Suprapubic skin (tissue), 4 donors: ENCODE data around the gene TRIM66. TPM values are rescaled to one million over a fixed set of nuclear protein-coding genes. Genes with fewer than 3 reads are reported as not detected.

Experiments used
- DNase-seq, 2 donors: peaks; one replicate each; pipeline ENCODE4 v3.0.0-alpha.2; 2019; ENCODE audit warnings: low spot score in 2 of 2
- H3K27ac ChIP-seq: fragments of 200-600 bp; sonication (generic); one replicate; pipeline ENCODE4 v1.5.1; 2019
- H3K27me3 ChIP-seq: fragments of 200-600 bp; sonication (generic); one replicate; pipeline ENCODE4 v1.5.1; 2019
- H3K36me3 ChIP-seq: fragments of 200-600 bp; sonication (generic); one replicate; pipeline ENCODE4 v1.5.1; 2019
- H3K4me1 ChIP-seq: fragments of 200-600 bp; sonication (generic); one replicate; pipeline ENCODE4 v1.5.1; 2019
- H3K4me3 ChIP-seq: fragments of 200-600 bp; sonication (generic); one replicate; pipeline ENCODE4 v1.5.1; 2019; ENCODE audit warnings: mild to moderate bottlenecking
- H3K9me3 ChIP-seq: fragments of 200-600 bp; sonication (generic); one replicate; pipeline ENCODE4 v1.5.1; 2019
- EP300 ChIP-seq: sonication (generic); formaldehyde crosslinking; IDR thresholded peaks from one replicate; pipeline ENCODE4 v1.6.1; 2017; ENCODE audit warnings: antibody characterized with exemption
- POLR2A ChIP-seq, 2 donors: fragments of 450-650 bp; IDR thresholded peaks; one replicate each; pipeline ENCODE4 v1.6.1; 2017; ENCODE audit warnings: antibody characterized with exemption in 2 of 2, mild to moderate bottlenecking in 2 of 2, moderate library complexity in 2 of 2
- POLR2AphosphoS5 ChIP-seq, 3 donors: sonication (generic); formaldehyde crosslinking; IDR thresholded peaks; one replicate each; pipeline ENCODE4 v1.6.1; 2017; ENCODE audit warnings: antibody characterized with exemption in 3 of 3
- WGBS: methylation state at CpG from one replicate; pipeline ENCODE4 v1.1.5; 2018; 5-methylcytosine and 5-hydroxymethylcytosine counted together
- total RNA-seq, 4 donors: library from RNA; depleted of rRNA; stranded (reverse); fragments of >200 nt; gene quantifications; one replicate each; pipeline ENCODE4 v1.1.0, GENCODE V29; 2016
- TF ChIP-seq, protein P1 (sequence below), 2 donors: fragments of 200-600 bp in 1 of 2; fragments of 450-650 bp in 1 of 2; sonication (generic) in 1 of 2; IDR thresholded peaks; one replicate each; pipeline ENCODE4 v1.5.1; 2016 to 2019; ENCODE audit warnings: antibody characterized with exemption in 2 of 2, mild to moderate bottlenecking in 1 of 2, moderate library complexity in 1 of 2

Gene TRIM66
- total RNA-seq, 4 donors from 2014 or later: 9.9 to 20.3 (median 11.7) TPM

DNA sequence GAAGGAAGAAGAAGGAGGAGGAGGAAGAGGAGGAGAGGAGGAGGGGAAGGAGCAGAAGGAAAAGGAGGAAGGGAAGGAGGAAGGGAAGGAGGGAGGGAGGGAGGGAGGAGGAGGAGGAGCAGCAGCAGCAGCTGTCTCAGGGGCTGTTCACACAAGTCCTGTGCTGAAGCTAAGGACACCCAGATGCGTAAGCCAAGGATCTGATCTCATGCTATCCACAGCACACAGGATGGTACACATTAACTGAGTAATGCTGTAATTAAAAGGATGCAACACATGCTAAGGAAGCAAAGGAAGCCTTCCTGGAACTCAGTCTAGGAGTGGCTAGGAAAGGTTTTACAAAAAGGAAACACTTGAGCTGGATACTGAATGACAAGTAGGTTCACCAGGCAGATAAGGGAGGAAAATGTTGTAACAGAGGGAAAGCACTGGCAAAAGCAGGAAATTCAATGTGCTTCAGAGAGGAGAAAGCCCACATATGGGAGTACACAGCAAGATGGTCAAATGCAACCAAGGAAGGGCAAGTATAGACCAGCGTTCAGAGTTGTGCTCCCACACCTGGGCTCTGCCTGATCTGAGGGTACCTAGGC, 32.0 kb downstream of the TRIM66 start:
- peaks cover 52% of the 10 kb centered on the region for H3K36me3 ChIP-seq
- H3K4me1 ChIP-seq: no peaks in the 10 kb centered on the region
- no peak overlapping the region for H3K27ac ChIP-seq
- WGBS: 93% methylated on average over 2 of the region's 2 CpGs
- H3K27me3 ChIP-seq: no peaks in the 10 kb centered on the region
- H3K9me3 ChIP-seq: no peaks in the 10 kb centered on the region
- DNase-seq: no peak
- TF ChIP-seq POLR2A (IDR thresholded peaks at IDR 0.05): no peak
- no peak for TF ChIP-seq POLR2AphosphoS5 (IDR thresholded peaks at IDR 0.05)
- TF ChIP-seq EP300: no peak
- TF ChIP-seq, protein P1, sequence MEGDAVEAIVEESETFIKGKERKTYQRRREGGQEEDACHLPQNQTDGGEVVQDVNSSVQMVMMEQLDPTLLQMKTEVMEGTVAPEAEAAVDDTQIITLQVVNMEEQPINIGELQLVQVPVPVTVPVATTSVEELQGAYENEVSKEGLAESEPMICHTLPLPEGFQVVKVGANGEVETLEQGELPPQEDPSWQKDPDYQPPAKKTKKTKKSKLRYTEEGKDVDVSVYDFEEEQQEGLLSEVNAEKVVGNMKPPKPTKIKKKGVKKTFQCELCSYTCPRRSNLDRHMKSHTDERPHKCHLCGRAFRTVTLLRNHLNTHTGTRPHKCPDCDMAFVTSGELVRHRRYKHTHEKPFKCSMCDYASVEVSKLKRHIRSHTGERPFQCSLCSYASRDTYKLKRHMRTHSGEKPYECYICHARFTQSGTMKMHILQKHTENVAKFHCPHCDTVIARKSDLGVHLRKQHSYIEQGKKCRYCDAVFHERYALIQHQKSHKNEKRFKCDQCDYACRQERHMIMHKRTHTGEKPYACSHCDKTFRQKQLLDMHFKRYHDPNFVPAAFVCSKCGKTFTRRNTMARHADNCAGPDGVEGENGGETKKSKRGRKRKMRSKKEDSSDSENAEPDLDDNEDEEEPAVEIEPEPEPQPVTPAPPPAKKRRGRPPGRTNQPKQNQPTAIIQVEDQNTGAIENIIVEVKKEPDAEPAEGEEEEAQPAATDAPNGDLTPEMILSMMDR (IDR thresholded peaks at IDR 0.05): no peak
- no peak overlapping the region for H3K4me3 ChIP-seq

DNA sequence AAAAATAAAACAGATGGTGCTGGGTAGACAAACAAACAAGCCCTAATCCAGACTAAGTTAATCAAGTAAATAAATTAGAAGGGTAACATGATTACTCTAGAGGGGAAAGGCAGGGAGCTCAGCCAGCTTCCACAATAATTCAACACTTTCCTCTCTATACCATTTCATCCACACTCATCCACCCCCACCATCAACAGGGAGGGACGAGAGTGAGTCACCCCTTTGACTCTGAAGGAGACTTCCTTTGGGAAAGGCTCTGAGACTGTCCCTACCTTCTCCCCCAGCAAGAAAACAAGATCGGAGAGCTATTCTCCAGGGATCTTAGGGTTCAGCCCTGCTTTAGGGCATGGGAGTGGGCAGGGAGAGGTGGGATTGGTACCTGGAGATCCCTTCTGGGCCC, 33.1 kb downstream of the TRIM66 start:
- H3K27ac ChIP-seq: no peak overlapping the region
- TF ChIP-seq POLR2A (IDR thresholded peaks at IDR 0.05): no peak
- TF ChIP-seq EP300: no peak
- no peaks in the 10 kb centered on the region for H3K27me3 ChIP-seq
- DNase-seq: no peak
- no peaks in the 10 kb centered on the region for H3K4me1 ChIP-seq
- 83% methylated on average over 2 of the region's 2 CpGs for WGBS
- H3K36me3 ChIP-seq: peaks cover 63% of the 10 kb centered on the region
- H3K4me3 ChIP-seq: no peak overlapping the region
- H3K9me3 ChIP-seq: no peaks in the 10 kb centered on the region

DNA sequence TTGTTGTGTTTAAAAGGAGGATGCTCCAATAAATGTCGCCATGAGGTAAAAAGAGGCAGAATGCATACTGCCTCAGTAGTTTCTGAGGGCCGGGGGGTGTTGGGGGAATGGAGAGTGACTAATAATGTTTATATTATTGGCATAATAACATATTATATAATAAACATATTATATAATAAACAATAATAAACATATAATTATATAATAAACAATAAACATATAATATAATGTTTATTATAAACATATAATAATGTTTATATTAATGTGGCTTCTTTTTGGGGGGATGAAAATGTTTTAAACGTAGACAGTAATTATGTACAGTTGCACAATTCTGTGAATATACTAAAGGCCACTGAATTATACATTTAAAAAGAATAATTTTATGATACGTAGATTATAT, 35.6 kb downstream of the TRIM66 start:
- H3K27ac ChIP-seq: no peak overlapping the region
- DNase-seq: no peak
- TF ChIP-seq EP300 (no peak), POLR2AphosphoS5 (IDR thresholded peaks at IDR 0.05) (no peak), POLR2A (IDR thresholded peaks at IDR 0.05) (no peak)
- TF ChIP-seq, protein P1 (IDR thresholded peaks at IDR 0.05): no peak
- no peaks in the 10 kb centered on the region for H3K4me1 ChIP-seq
- no peak overlapping the region for H3K4me3 ChIP-seq
- no peaks in the 10 kb centered on the region for H3K27me3 ChIP-seq
- no peaks in the 10 kb centered on the region for H3K9me3 ChIP-seq
- WGBS: 98% methylated on average over 4 of the region's 4 CpGs
- peaks cover 87% of the 10 kb centered on the region for H3K36me3 ChIP-seq

DNA sequence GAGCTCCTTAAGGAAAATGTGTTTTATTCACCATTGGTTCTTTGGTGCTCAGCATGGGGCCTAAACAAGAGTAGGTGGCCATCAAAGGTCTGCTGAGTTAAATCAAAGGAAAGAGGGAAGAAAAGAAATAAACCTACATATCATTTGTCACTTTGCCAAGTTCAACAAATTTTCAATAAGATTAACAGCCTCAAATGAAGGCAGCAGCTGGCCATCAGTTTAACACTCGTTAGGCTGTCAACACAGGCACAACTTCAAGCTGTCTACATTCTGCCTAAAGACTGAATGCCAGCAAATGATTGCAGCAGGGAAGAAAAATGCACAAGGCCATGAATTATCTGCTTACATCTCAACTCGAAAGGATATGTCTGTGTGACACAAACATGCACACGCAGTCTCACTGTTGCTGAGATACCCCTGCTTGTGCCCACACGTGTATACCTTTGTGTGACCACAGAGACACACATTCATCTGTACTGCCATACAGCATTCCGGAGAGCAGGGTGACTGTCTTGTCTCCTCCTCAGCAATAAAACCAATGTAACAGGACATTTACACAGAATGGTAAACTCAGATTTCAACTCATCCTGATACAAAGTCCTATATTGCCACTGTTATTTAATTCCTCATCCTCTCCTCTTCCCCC, 40.1 kb downstream of the TRIM66 start:
- H3K27ac ChIP-seq: no peak overlapping the region
- no peak for DNase-seq
- H3K4me3 ChIP-seq: no peak overlapping the region
- H3K36me3 ChIP-seq: peaks cover 92% of the 10 kb centered on the region
- 80% methylated on average over 5 of the region's 5 CpGs for WGBS
- H3K27me3 ChIP-seq: no peaks in the 10 kb centered on the region
- H3K4me1 ChIP-seq: no peaks in the 10 kb centered on the region
- H3K9me3 ChIP-seq: no peaks in the 10 kb centered on the region
- TF ChIP-seq POLR2AphosphoS5 (IDR thresholded peaks at IDR 0.05) (no peak), POLR2A (IDR thresholded peaks at IDR 0.05) (no peak), EP300 (no peak)
- TF ChIP-seq, protein P1 (IDR thresholded peaks at IDR 0.05): no peak

DNA sequence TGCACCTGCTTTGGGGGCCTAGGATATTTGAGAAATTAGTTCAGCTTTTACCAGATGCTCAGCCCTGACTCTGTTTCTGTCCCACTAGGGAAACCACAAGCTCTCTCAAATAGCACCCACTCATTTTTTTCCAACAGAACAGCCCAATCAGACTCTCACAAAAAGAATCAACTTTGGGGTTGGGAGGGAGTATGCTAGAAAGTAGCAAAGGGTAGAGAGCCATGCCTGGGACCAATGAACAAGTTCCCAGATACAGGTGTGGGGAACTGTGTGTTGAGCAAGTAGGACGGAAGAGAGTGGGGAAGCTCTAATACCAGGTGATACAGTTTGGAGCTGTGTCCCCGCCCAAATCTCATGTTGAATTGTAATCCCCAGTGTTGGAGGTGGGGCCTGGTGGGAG, 41.1 kb downstream of the TRIM66 start:
- H3K4me3 ChIP-seq: no peak overlapping the region
- no peak overlapping the region for H3K27ac ChIP-seq
- 81% methylated on average over 2 of the region's 2 CpGs for WGBS
- DNase-seq: no peak
- TF ChIP-seq POLR2AphosphoS5 (IDR thresholded peaks at IDR 0.05) (no peak), POLR2A (IDR thresholded peaks at IDR 0.05) (no peak), EP300 (no peak)
- TF ChIP-seq, protein P1 (IDR thresholded peaks at IDR 0.05): no peak
- no peaks in the 10 kb centered on the region for H3K27me3 ChIP-seq
- no peaks in the 10 kb centered on the region for H3K9me3 ChIP-seq
- no peaks in the 10 kb centered on the region for H3K4me1 ChIP-seq
- peaks cover 96% of the 10 kb centered on the region for H3K36me3 ChIP-seq
